GM19238 (cell line): ENCODE results near the gene DYRK1A.
"Not testable (repeated sequence)": the region's sequence is repeated elsewhere in the genome, so short reads cannot be mapped to it uniquely, and the experiment has no call there.

Source experiments
- DNase-seq: peaks from one replicate; pipeline ENCODE4 v3.0.0; 2011; ENCODE audit warnings: low spot score; ENCODE audit not compliant: insufficient read length

DYRK1A gene

DNA sequence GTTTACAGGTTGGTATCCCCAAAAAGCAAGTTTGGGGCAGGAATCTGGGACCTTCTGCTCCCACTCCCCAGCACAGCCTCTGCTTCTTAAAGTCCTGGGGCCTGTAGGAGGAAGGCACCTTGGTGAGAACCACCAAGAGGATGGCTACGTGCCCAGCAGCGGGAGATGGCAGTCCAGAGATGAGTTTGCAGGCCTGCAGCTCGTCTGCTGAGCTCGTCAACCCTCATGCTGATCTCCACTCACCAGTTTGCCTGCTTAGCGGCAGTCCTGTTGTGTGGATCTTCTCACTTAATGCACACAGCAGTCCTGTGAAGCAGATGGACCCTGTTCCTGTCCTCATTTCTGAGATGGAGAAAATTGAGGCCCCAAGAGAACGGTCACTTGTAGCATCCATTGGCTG is 160.5 kb downstream of the DYRK1A start:
- no peak for DNase-seq

GRCh38 chr21:37527716-37528115 is 161.1 kb downstream of the DYRK1A start:
- no peak for DNase-seq

DNA sequence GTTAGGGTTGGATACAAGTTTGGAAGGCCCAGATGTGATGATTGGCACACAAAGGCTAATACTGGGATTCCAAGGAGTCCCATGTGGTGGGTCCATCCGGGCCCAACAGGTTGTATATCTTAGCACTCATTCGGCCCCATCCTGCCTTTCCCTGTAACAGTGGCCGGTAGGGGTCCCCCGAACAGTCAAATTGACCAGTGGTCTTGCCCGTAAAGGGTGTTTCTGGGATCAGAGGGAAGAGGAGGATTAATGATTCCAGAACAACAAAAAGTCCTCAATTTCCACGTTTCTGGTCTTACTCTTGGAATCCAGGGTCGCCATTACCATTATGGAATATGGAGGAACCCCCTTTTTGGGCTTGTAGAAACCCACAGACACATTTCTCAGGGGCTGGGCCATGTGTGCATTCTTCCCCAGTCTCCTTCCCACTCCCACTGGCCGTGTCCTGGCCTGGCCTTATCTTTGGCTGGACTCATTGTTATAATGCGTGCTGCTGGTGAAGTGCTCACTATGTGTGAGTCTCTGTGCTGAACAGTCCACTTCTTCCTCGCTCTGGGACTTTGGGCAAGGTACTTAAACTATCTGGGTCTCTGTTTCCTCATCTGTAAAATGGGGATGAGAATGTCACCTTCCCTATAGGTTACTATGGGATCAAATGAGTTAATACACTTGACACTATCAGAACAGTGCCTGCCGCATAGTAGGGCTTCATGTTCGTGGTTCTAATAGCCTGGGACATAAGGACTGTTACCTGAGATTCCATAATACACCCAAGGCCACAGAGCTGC is 161.8 kb downstream of the DYRK1A start:
- DNase-seq, result no peak

GRCh38 chr21:37529649-37530048 is 163.1 kb downstream of the DYRK1A start:
- DNase-seq, result no peak

GRCh38 chr21:37530901-37531351 is 164.4 kb downstream of the DYRK1A start:
- DNase-seq, result no peak

GRCh38 chr21:37531431-37531932 is 164.9 kb downstream of the DYRK1A start:
- DNase-seq, result no peak

GRCh38 chr21:37532868-37533780 is 166.6 kb downstream of the DYRK1A start:
- no peak for DNase-seq

- no peak for DNase-seq
Measured at GRCh38 chr21:37534431-37534830, 167.9 kb downstream of the DYRK1A start.

DNA sequence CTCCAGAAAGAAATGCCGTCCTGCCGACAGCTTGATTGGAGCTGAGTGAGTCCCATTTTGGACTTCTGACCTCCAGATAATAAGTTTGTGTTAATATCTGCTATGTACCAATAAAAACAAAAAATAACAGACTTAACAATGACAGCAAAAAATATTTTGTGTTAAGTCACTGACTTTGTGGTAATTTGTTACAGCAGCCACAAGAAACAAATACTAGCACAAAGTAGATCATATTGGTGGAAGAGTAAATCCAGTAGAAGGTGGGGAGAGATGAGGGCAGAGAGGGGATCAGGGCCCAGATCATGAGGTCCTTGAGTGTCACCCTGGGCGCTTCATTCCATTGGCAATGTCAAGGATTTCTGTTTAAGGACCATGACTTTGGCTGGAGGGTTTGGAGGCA is 168.6 kb downstream of the DYRK1A start:
- no peak for DNase-seq

GRCh38 chr21:37535672-37536071 is 169.1 kb downstream of the DYRK1A start:
- DNase-seq, result no peak

DNA sequence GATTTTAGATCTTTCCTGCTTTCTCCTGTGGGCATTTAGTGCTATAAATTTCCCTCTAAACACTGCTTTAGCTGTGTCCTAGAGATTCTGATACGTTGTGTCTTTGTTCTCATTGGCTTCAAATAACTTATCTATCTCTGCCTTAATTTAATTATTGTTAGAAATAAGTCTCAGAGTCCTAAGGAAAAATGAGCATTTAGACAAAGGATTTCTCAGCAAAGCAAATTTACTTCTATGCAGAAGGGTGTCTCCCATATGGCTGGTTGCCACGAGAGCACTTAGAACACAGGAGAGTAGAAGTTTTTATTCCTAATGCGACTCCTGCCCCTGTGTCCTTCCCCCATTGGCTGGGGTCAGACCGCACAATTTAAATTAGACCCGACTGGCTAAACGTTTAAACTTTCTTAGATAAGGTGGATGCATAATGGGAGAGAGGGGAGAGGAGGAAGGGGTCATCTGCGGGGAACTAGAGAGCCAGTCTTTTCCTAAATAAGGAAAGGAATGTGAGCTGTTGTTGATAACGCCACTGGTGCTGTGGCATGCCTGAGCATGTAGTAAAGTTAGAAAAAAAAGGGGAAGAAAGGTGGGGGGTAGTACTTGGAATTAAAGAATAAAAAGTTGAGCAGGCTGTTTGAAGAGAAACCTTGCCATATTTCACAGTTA is 170.2 kb downstream of the DYRK1A start:
- DNase-seq, result no peak

DNA sequence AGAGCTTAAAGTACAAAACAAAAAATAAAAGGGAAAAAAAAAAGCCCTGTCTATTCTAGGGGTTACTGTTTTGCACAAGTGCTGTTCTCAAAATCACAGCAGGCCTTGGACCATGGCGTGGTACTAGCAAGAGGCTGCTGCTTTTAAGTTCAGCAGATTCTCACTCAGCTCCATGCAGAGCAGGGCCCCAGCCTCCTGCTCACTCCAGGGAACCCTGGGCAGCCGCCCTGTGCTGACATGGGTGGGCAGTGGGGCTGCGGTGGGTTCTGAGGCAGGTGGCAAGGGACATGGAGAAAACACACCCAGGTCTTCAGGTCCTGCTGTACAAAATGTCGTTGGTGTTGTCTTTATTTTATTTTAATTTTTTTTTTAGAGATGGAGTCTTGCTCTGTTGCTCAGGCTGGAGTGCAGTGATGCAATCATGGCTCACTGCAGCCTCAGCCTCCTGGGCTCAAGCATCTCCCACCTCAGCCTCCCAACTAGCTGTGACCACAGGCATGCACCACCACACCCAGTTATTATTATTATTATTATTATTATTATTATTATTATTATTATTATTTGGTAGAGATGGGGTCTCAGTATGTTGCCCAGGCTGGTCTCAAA is 170.9 kb downstream of the DYRK1A start:
- DNase-seq, result no peak

DNA sequence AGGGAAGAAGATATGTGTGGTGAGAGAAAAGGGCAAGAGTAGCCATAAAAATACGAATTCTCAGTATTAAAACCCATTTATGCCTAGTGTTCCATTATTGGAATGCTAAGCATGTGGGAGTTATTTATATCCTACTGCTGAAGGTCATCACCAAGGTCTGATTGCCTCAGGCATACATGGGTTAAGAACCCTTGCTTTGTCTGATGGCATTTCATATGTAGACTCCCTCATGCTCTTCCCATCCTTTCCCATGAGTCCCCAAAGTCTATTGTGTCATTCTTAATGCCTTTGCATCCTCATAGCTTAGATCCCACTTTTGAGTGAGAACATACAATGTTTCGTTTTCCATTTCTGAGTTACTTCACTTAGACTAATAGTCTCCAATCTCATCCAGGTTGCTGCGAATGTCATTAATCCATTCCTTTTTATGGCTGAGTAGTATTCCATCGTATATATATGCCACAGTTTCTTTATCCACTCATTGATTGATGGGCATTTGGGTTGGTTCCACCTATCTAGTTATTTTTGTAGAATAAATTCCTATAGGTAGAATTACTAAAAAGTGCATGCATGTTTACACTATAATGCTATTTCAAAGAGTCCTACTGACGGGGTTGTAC is 172.5 kb downstream of the DYRK1A start:
- no peak for DNase-seq

DNA sequence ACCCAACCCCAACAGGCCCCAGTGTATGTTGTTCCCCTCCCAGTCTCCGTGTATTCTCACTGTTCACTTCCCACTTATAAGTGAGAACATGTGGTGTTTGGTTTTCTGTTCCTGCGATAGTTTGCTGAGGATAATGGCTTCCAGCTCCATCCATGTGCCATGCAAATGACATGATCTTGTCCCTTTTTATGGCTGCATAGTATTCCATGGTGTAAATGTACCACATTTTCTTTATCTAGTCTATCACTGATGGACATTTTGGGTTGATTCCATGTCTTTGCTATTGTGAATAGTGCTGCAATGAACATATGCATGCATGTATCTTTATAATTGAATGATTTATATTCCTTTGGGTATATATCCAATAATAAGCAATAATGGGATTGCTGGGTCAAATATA is 174.6 kb downstream of the DYRK1A start:
- DNase-seq, result not testable (repeated sequence)

DNA sequence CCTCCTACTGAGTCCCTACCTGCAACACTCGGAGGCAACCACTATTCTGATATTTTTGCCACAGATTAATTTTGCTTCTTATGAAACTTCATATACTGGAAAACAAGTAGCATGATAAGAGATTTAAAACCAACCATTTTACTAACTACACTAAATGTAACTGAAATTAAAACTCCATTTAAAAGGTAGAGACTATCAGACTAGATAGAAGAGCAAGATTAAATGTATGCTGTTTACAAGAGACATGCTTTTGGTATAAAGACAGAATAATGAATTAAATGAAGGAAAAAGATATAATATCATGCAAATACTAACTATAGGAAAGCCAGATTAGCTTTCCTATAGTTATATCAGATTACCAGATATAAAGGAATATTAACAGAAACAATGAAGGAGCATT is 175.9 kb downstream of the DYRK1A start:
- no peak for DNase-seq

DNA sequence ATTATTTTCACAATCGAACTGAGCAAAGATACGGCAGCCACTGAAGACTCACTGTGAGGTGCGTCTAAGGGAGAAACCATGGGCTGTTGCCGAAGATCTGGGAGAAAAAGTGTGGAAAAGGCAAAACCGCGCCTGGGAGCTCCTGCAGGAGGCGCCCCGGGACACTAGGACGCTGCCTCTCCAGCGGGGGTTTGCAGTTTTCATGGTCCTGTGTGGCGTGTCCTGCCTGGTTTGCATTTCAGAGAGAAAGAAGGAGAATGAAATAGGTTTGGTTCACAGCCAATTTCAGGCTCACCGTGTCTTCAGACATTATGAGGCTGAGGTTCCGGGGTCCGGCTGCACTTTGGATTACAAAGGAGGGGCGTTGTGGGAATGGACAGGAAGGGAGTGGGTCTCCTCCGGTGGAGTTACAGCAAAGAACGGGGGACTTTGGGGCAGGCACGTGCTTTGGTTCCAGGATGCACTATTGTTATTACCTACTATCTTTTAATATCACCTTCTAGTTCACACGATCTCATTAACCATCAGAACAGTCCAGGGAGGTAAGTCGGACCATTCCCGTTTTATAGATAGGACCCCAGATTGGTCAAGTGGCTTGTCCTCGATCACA is 179.8 kb downstream of the DYRK1A start:
- DNase-seq, result no peak

- DNase-seq, result no peak
Measured at GRCh38 chr21:37546949-37547614, 180.5 kb downstream of the DYRK1A start.

GRCh38 chr21:37547615-37548200 is 181.1 kb downstream of the DYRK1A start:
- no peak for DNase-seq

GRCh38 chr21:37548521-37548981 is 182.0 kb downstream of the DYRK1A start:
- no peak for DNase-seq
